Stomach smooth muscle (tissue), 2 donors: ENCODE measurements around the gene PIGN.

Experiments used
- H3K27ac ChIP-seq: one replicate; pipeline ENCODE4 v1.7.0; 2013; ENCODE audit warnings: mild to moderate bottlenecking, low read length, inconsistent platforms
- H3K27me3 ChIP-seq, 2 donors: one replicate each; pipeline ENCODE4 v1.7.0; 2013; ENCODE audit warnings: low read length in 2 of 2; ENCODE audit not compliant: insufficient read depth in 2 of 2, control insufficient read depth in 1 of 2
- H3K36me3 ChIP-seq, 2 donors: one replicate each; pipeline ENCODE4 v1.7.0; 2013; ENCODE audit warnings: low read length in 2 of 2; ENCODE audit not compliant: control insufficient read depth in 2 of 2, insufficient read depth in 2 of 2
- H3K4me1 ChIP-seq: one replicate; pipeline ENCODE4 v1.7.0; 2013; ENCODE audit warnings: low read length; ENCODE audit not compliant: control insufficient read depth, insufficient read depth
- H3K4me3 ChIP-seq, 2 donors: one replicate each; pipeline ENCODE4 v1.7.0; 2013; ENCODE audit warnings: low read length in 2 of 2
- H3K9ac ChIP-seq, 2 donors: one replicate each; pipeline ENCODE4 v1.7.0; 2013; ENCODE audit warnings: low read length in 2 of 2, mild to moderate bottlenecking in 1 of 2
- H3K9me3 ChIP-seq, 2 donors: one replicate each; pipeline ENCODE4 v1.7.0; 2013; ENCODE audit warnings: low read length in 2 of 2; ENCODE audit not compliant: control insufficient read depth in 2 of 2
- donor health status: healthy.
- donor health status: Pancreatic carcinoma.

The PIGN gene

GRCh38 chr18:61991836-61992235, 195.0 kb downstream of the PIGN start:
- no peaks in the 10 kb centered on the region for H3K9me3 ChIP-seq
- no peak overlapping the region for H3K4me3 ChIP-seq
- H3K27me3 ChIP-seq = no peaks in the 10 kb centered on the region
- H3K36me3 ChIP-seq = no peaks in the 10 kb centered on the region
- no peak overlapping the region for H3K9ac ChIP-seq
- H3K27ac ChIP-seq = no peak overlapping the region
- H3K4me1 ChIP-seq = no peaks in the 10 kb centered on the region

- Histone ChIP-seq H3K27me3 (no peaks in the 10 kb centered on the region), H3K9me3 (no peaks in the 10 kb centered on the region), H3K4me1 (no peaks in the 10 kb centered on the region), H3K4me3 (no peak overlapping the region), H3K36me3 (no peaks in the 10 kb centered on the region), H3K9ac (no peak overlapping the region), H3K27ac (no peak overlapping the region)
Observed at GRCh38 chr18:61991201-61991600, 195.7 kb downstream of the PIGN start.
